ENCODE measurements around the gene TOP2A.

TOP2A gene

DNA sequence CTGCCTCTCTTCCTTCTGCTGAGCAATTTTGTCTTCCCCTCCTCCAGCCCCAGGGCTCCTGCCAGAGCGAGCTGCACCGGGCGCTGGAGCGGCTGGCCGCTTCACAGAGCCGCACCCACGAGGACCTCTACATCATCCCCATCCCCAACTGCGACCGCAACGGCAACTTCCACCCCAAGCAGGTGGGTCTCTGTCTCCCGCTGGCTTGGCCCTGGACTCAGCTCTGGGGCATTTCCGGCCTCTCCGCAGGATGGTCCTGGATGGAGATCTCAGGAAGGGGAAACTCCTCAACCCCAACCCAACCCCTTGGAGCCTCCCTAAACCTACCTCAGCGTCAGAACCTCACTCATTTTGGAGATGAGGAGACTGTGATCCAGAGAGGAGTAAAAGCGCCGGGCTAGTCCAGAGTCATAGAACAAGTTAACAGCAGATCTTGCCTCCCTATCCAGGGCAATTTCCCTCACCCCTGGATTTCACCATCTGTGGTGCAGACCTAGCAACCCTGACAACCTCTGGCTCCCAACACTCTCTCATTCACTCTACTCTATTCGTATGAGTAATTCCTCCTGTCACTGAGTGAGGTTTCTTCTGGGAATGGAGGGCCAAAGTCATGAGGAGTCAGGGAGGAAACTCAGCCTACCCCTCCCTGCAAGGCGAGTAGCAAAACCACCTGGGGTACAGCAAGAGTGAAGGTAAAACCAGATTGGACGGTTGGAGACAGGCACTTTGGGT, 36.4 kb upstream of the TOP2A start:
- DNase-seq: no peak

DNA sequence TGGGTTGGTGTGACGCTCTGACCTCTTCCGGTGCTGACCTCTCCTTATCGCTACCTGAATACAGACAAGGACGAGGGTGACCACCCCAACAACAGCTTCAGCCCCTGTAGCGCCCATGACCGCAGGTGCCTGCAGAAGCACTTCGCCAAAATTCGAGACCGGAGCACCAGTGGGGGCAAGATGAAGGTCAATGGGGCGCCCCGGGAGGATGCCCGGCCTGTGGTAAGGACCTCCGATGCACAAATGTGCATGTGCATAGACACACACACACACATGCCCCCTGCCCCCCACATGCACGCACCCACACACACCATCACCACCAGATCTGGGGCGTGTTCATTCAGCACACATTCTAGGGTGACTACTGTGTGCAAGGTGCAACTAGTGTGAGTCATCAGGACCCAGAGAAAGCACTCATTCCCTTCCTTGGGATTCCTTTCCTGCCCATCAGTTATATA, 35.3 kb upstream of the TOP2A start:
- no peak for DNase-seq

DNA sequence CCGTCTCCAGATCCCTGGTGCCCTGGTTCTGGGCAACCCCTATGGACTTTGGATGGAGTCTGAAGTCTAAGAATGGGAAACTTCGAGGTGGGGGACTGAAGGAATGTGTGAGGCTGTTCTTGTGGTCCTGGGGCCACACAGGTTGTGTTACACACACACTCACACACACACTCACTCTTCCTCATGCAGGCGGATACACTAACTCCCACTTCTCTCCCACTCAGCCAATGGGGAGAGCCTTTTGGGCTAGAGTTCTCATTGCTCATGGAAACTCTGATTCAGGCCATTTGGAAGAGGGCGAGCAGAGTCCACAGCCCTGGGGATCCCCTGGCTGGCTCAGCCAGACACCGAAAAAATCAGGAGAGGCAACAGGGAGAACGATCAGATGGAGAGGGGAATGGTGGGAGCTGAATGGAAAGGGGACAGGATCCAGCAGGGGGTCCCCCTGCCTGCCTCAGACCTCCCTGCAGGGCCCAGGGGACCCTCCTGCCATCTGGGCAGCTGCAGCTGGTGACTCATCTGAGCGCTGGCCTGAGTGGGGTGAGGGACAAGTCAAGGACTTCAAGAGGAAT, 34.6 kb upstream of the TOP2A start:
- DNase-seq: no peak

DNA sequence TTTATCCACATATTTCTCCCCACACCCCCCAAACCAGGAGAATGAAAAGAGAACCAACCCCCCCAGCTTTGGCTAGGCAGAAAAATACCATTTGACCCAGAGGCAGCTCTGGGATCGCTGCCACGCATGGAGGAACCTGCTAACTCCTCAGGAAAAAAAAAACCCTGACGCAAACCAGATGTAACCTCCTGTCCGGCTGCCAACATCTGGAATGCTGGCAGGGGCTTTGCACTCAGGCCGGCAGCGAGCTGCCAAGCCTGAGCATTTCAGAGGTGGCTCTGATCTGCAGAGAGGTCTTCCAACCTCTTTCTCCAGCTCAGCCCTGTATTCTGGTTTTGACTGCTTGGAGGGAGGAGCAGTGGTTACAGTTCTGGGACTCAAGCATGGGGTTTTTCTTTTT, 33.7 kb upstream of the TOP2A start:
- no peak for DNase-seq

DNA sequence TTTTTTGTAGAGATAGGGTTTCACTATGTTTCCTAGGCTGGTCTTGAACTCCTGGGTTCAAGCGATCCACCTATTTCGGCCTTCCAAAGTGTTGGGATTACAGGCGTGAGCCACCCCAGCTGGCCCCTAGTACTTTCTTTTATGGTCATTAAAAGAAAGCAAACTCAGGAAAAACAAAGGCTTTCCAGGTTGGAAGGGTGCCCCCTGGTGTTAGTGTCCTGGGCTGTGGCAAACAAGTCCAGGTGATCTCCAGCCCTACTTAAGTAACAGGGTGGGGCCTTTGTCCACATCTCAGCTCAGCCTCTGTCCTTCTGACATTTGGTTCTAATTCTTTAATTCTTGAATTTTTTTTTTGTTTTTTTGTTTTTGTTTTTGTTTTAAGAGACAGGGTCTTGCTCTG, 32.5 kb upstream of the TOP2A start:
- DNase-seq: peak; percentile 20 to 46

DNA sequence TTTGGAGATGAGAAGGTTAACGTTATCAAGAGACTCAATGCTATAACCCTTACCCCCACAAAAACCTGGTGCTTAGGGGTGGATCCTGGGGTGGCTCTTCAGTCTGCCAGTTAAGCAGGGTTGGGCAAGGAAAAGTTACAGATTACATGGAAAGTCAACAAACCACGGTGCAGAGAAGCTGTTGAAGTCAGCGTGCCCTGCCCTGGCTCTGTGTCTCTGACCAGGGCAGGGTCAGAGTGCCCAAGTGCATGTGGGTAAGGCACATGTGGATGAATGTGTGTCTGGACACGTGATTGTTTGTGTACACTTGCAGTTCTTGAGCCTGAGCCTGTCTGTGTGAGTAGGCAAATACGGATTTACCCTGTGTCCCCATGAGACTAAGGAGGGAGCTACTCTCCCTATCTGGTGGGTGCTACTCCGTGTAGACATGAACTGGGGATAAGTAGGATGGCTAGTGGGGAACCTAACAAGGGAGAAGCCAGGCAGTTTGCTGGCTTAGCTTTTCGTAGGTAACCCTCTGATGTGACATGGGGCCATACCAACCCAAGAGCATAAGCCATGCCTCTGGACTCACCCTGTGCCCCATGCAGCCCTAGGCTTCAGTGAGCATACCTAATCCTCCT, 31.1 kb upstream of the TOP2A start:
- DNase-seq: no peak

DNA sequence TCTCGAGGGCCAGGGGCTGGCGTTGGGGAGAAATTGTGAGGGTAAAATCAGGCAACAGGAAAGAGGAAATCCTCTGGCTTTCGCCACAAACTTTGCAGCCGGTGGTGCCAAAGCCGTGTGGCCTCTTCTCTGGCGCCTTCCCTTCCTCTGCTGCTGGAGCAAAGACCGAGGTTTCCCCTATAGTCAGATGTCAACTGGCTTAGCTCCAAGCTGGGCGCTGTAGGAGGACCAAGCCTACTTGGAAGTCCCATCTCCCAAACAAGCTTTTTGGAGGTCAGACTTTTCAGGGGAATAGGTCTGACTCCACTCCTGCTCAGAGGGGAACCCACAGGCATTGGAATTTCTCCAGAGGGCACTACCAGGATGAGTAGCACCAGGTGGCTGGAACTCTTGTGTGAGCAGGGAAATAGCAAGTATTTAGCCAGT, 30.5 kb upstream of the TOP2A start:
- no peak for DNase-seq

DNA sequence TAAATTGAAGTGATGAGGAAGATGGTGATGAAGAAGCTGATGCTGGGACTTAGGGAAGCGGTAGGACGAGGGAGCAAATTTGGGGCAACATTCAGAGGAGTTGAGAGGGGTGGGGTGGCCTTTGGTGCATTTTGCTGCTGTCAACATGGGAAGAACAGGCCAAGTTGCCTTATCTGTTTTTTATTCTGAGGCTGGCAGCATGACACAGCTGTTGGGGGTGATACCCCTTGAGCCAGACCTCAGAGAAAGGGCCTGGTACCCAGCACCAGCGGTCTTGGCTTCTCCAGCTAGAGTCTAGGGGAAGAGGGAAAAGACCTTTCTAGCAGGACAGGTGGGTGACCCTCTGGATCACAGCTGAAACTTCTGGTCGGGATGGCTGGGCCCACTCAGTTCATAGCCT, 30.1 kb upstream of the TOP2A start:
- no peak for DNase-seq

DNA sequence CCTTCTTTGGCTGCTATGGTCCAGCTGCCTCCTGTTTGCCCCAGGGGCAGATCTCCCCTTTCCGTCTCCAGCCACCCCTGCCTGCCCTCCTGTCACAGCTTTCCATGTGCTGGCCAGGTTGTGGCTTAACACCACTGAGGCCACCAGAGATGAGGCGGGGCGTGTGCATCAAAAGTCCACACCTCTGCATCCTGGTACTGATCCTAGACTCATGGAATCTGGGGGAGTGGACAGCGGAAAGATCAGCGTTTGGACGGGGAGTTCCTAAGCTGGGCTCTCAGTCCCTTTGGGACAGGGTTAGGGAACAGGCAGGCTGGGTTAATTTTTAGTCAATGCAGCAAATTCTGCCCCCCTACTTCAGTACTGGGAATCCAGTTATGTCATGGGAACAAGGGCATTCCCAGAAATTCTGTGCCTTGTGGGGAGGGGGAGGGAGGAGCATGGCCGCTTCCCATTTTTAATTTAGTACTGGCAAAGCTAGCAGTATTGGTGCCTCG, 29.5 kb upstream of the TOP2A start:
- DNase-seq: no peak

DNA sequence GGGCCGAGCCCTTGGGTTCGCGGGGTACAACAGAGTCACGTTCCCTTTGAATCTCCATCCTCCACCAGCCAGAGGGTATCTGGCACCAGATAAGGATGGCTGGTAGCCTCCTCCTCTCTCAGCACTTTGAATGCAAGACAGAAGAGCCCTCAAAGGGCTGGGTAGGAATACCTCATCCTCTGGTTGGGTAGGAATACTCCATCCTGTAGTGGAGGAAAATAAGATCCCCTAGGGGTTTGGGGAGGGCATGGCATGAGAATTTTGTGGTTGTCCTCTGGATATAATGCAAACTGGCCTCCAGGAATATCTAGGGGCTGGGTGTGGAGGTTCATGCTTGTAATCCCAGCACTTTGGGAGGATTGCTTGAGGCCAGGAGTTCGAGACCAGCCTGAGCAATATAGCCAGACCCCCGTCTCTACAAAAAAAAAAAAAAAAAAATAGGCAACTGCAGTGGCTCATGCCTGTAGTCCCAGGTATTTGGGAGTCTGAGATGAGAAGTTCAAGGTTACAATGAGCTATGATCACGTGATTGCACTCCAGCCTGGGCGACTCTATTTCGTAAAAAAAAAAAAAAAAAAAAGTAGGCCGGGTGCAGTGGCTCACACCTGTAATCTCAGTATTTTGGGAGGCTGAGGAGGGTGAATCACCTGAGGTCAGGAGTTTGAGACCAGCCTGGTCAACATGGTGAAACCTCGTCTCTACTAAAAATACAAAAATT, 28.2 kb upstream of the TOP2A start:
- no peak for DNase-seq

DNA sequence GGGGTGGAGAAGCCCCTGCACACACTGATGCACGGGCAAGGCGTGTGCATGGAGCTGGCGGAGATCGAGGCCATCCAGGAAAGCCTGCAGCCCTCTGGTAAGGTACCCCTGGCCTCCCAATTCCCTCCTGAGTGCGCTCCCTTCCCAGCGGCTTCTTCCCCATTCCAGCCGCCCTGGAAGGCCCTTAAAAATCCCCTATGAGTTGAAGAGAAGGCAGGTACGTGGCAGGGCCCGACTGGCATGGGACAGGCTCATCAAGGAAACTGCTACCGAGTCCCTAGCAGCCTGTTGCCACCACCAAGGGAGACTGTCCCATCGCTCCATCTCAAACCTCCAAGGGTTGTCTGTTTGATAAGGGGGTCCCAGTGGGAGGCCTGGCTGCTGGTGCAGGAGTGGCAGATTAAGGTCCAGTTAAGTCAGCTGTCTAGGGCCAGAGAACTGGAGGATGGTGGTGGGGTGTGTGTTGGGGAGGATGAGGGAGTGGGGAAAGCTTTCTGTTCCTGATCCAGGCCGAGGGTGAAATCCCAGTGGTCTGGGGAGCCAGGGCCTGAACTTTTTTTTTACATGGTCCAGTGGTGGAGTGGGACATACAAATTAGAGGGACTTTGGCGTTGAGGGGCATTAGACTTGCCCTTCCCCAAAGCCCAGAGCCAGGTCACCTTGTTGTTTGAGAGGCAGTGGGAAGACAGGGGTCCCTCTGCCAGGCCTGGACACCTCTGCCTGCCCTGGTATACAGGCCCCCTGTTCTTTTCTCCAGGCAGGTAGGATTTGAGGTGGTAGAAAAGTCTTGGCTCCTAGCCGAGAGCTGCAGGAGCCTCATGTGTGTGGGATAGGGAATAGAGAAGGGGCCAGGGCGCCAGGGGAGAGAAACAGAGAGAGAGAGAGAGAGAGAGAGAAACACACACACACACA, 26.5 kb upstream of the TOP2A start:
- DNase-seq: no peak

DNA sequence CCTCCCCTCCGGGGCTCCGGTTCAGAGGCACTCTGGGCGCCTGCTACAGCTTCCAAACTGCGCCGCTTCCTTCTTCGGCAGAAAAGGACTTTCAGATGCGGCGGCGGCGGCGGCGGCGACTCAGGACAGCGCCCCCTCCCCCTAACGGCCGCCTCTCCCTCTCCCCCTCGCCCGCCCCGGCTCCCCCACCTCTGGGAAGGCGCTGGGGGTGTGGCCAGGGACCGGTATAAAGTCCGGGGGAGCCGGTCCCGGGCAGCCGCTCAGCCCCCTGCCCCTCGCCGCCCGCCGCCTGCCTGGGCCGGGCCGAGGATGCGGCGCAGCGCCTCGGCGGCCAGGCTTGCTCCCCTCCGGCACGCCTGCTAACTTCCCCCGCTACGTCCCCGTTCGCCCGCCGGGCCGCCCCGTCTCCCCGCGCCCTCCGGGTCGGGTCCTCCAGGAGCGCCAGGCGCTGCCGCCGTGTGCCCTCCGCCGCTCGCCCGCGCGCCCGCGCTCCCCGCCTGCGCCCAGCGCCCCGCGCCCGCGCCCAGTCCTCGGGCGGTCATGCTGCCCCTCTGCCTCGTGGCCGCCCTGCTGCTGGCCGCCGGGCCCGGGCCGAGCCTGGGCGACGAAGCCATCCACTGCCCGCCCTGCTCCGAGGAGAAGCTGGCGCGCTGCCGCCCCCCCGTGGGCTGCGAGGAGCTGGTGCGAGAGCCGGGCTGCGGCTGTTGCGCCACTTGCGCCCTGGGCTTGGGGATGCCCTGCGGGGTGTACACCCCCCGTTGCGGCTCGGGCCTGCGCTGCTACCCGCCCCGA, 25.7 kb upstream of the TOP2A start, which contains the start of gene IGFBP4:
TSS of gene IGFBP4 (plus strand) at position 255 of the 792 bp plus-strand sequence. CDS start at position 541, 286 bp downstream.
- peak; percentile 67 to 72 for DNase-seq

DNA sequence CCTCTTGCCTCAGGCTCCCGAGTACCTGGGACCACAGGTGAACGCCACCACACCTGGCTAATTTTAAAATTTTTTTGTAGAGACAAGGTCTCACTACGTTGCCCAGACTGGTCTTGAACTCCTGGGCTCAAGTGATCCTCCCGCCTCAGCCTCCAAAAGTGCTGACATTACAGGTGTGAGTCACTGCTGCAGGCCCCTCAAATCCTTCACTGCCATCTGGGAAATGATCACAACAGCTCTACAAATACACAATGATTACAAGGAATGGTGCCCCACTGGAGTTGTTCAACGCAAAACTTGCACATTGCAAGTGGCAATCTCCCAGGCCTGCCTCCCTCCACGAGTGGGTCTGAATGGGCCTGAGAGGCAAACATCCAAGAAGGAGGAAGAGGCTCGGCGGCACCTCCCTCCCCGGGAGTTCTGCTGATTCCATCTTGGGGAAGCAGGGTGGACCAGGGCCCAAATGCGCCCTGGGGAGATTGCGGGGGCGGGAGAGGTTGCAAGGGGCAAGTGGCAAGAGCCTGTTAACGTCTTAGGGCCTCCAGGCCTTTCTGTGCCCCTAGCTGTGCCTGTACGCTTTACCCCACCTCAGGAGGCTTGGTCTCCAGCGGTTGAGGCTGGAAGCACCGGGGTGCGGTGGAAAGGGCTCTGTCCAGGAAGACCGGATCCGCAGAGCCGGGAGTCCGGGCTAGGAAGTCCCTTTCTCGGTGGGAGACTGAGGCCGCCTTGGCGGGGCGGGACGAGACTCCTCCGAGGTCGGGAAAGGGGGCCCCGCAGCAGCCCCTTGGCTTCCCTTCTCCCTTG, 24.9 kb upstream of the TOP2A start:
- DNase-seq: no peak

DNA sequence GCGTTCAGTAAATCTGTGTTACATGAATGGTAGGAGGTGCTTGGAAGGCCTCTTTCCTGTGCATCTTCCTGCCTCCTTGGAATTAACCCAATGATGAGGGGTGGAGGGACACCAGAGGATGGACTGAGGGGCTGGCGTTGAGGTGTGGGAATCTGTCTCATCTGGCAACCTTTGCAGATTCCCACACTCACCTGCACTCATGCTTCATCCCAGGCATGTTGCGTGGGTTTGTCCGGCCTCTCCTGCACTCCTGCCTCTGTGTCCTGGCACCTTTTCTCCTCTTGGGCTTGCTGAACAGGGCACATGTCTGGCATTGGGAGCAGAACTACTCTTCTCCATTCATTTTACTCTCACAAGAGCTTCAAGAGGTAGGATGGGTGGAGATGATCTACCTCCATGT, 22.5 kb upstream of the TOP2A start:
- no peak for DNase-seq

DNA sequence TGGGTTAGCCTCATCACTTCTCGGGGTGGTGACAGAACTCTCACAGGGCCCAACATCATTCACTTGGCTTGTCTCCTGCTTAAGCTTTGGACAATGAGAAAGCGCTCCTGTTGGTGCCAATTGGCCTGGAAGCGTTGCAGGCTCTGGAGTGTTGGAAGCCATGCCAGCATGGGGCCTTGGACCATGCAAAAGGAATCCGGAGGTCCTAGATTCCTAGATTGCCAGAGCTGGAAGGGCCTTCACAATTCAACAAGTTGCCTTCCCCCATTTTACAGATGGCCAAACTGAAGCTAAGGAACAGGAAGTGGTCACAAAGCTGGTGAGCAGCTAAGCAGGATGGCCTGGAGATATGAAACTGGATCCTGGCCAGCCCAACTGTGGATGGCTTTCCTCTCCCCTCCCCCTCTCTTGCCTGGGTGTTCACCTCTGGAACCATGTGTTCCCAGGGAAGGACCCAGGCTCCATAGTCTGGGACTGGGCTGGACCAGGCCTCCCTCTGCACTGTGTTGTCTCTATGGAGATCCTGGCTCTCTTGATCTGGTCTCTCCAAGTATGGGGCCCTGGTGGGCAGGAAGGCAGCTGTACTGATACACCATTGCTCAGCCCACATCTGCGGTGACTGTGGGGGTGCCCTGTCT, 19.5 kb upstream of the TOP2A start:
- DNase-seq: no peak

DNA sequence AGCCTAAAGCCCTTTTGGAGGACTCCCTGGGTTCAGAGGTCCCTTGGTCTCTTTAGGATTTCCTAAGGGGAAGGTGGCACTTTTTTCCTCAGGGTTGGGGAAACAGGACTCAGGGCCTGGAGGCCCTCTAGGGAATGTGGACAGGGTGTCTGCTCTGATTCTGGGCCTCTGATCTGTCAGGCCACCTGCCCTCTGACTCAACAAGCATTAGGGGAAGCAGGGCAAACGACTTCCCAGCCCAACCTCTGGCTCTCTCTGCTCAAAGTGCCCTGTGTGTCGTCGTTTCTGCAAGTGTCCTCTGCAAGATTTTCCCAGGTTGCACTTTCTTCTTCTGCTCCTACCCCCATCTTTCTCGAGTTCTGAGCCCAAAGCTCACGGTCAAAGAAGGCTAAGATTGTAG, 18.9 kb upstream of the TOP2A start:
- no peak for DNase-seq

DNA sequence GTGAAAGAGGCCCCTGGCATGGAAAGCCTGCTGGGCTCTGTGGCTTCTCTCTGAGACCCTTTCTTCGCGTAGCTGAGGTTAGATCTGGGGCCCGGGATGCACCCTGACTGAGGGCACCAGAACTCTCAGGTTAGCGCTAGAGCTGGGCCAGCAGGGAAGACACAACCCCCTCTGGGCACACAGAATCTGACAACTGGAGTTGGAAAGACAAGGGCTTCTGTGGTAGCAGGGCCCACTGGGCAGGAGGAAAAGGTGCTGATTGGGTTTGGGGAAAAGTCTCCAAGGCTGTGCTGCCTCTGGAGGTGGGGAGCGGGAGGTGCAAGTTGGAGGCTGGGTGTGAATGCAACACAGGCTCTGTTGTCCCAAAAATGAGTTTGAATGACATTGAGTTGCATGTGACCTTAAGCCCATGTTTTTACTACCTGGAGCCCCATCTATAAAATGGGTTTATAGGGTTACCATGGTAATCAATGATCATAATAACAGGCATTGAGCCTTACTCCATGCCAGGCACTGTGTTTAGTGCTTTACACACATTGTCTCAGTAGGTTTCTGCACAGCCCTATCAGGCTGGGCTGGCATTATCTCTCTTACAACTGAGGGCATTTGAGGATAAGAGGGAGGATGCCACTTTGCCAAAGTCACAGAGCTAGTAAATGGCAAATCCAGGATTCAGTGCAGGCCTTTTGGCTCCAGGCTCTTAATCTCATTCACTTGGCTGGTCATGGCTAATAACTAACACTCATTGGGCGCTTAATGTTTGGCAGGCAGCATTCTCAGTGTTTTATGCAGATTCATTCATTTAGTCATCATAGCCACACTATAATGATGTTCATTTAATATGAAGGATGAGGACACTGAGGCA, 16.1 kb upstream of the TOP2A start:
- no peak for DNase-seq

DNA sequence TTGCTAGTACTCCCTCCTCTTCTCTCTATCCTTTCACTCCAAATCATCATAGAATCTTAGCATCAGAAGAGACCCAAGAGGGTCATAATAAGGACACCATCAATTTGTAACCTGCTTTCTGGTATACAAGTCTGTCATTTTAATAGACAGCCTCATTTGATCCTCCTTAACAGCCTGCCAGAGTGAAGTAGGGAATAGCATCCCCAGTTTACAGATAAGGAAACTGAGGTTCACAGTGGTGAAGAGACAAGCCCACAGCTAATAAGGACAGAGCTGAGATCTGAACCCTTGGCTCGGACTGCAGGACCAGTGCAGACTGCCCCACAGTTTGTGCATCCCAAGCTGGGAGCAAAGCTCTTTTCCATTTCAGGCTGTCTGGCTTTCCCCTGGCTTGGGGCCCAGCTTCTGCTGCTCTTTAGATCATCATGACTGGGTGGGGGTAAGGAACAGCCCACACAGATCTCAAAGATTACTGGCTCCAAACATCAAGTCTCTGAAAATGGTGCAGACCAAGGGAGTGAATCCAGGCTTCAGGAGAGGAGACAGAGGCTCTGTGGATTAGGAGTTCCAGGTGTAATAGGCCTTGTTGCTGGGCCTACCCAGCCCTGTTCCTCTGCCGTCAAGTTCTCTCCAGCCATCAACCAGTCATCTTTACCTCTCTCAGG, 15.3 kb upstream of the TOP2A start:
- no peak for DNase-seq

DNA sequence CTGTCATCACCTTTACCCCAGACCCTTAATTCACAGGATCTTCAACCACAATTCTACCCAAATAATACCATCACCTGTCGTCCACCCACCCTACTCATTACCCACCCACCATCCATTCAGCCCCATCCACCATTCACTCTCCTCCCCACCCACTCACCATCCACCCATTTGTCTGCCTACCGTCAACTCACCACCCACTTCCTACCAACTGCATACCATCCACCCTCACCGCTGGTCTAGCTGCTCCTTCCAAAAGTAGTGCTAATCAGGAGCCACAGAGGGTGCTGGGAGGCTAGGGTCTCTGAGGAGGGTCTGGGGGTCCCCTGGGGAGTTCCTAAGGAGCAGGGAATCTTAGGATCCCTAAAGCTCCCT, 13.5 kb upstream of the TOP2A start:
- no peak for DNase-seq

Data from CD4-positive, alpha-beta T cell treated with Interferon alpha-2 for 1 hour (primary cell).